Hepatocyte (in vitro differentiated cells): ENCODE data around the gene VIL1.

Experiments
- CTCF ChIP-seq: fragments of 200-600 bp; sonication (generic); IDR thresholded peaks from 2 replicates; pipeline ENCODE4 v1.5.1; 2016; ENCODE audit warnings: antibody characterized with exemption, mild to moderate bottlenecking; ENCODE audit not compliant: poor library complexity
- EZH2 ChIP-seq: fragments of 200-600 bp; sonication (generic); IDR thresholded peaks from 2 replicates; pipeline ENCODE4 v1.6.1; 2016; ENCODE audit warnings: antibody characterized with exemption, mild to moderate bottlenecking, borderline replicate concordance
- EZH2phosphoT487 ChIP-seq: fragments of 200-600 bp; sonication (generic); IDR thresholded peaks from one replicate; pipeline ENCODE4 v1.6.1; 2018; ENCODE audit warnings: antibody characterized with exemption, mild to moderate bottlenecking, low read depth, moderate library complexity; ENCODE audit not compliant: unreplicated experiment, severe bottlenecking

- TF ChIP-seq CTCF = no peak
- no peak for TF ChIP-seq EZH2
- no peak for TF ChIP-seq EZH2phosphoT487
Measured at GRCh38 chr2:218418717-218419458, at the start of gene VIL1.
